ENCODE data around the gene LRFN2.

DNA sequence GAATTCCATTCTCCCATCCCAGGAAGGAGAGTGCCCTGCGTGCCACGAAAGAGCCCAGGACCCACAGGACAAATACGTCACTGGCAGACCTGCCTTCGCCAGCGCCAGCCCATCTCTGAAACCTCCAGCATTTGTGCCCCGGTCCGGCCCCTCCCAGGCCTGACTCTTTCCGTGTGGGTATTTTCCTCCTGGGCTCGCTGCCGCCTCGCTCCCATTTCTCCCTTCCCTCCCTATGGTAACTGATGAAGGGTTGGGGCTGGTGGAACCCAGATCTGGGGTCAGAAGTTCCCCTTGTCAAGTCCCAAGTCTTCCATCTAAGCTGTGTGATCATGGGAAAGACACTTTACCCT lies 208.5 kb downstream of the LRFN2 start:
- TF ChIP-seq, protein P1, sequence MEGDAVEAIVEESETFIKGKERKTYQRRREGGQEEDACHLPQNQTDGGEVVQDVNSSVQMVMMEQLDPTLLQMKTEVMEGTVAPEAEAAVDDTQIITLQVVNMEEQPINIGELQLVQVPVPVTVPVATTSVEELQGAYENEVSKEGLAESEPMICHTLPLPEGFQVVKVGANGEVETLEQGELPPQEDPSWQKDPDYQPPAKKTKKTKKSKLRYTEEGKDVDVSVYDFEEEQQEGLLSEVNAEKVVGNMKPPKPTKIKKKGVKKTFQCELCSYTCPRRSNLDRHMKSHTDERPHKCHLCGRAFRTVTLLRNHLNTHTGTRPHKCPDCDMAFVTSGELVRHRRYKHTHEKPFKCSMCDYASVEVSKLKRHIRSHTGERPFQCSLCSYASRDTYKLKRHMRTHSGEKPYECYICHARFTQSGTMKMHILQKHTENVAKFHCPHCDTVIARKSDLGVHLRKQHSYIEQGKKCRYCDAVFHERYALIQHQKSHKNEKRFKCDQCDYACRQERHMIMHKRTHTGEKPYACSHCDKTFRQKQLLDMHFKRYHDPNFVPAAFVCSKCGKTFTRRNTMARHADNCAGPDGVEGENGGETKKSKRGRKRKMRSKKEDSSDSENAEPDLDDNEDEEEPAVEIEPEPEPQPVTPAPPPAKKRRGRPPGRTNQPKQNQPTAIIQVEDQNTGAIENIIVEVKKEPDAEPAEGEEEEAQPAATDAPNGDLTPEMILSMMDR (IDR thresholded peaks at IDR 0.05), result no peak
- no peak for TF ChIP-seq POLR2A (IDR thresholded peaks at IDR 0.05)
- no peak for TF ChIP-seq POLR2AphosphoS5 (IDR thresholded peaks at IDR 0.05)

Data from breast epithelium (tissue), 3 donors.